Liver (tissue), 3 donors: ENCODE data around the gene SIGLEC9.

Experiments
- CTCF ChIP-seq: fragments of 150-350 bp; IDR thresholded peaks from 2 replicates; pipeline ENCODE4 v1.5.1; 2017; ENCODE audit warnings: improper control_type of control experiment, low read depth, low read length; ENCODE audit not compliant: missing input control
- RAD21 ChIP-seq, 2 donors: IDR thresholded peaks; 2 replicates each; pipeline ENCODE4 v1.6.1; 2016; ENCODE audit warnings: antibody characterized with exemption in 2 of 2, mild to moderate bottlenecking in 2 of 2
- donor health status: healthy.
- donor health status: healthy.

GRCh38 chr19:51093510-51094345 lies 31.0 kb upstream of the SIGLEC9 start:
- TF ChIP-seq CTCF (no peak), RAD21 (IDR thresholded peaks at IDR 0.05) (no peak)
